NOMO-1 treated with dmso at 0.1 percent for 144 hours (cell line): Measurements from ENCODE around the gene S1PR3.

ENCODE experiments used
- DNase-seq: peaks from one replicate; lab custom pipeline; 2025; ENCODE audit not compliant: unreplicated experiment; lab: John Stamatoyannopoulos, UW

The S1PR3 gene

GRCh38 chr9:89008055-89008743 is 16.9 kb downstream of the S1PR3 start:
- DNase-seq: no peak

DNA sequence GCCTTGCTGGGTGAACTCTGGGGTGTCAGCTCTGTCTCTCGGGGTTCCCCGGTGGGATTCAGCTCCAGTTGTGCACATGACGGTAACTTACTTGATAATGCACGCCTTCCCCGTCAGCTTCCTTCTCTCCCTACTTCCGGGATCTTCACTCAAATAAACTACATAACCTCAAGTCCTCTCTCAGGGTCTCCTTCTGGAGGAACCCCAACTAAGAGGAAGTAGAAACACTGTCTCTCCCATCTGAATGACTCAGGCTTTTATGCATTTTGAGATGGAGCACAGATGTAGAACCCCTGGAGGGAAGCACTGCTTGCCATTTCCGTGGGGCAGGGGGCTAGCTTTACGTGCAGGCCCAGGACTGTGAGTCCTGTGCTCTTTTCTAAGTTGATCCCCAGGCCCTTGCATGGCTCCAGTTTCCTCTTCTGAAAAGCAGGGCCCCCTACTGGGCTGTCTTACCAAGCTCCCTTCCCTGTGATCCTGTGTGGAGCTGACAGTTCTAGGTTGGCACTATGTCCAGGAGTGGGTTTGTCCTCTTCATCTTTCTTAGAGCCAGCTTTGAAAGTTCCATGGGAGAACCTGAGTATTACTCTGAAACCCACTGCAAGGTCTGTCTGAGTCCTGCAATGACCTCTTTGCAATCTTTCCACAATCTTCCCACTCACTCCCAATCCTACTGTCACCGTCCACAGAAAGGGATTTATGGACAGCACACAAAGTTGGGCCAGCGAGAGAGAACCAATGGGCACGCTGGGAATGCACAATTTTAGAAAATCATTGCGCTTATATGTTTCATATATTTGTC is 17.7 kb downstream of the S1PR3 start:
- peak; percentile 34 for DNase-seq

DNA sequence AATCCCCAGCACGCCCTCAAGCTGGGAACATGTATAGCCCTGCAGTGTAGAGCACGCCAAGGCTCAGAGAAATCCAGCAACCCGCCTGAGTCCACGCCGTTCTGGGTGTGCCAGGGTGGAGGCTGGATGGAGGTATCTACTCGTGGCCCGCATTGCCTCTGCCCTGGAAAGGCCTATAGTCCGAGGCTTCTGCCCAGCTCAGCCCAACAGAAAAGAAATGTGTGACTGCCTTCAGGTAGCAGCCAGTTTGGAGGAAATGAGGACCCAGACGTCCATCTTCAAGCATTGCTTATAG is 18.2 kb downstream of the S1PR3 start:
- DNase-seq: no peak

DNA sequence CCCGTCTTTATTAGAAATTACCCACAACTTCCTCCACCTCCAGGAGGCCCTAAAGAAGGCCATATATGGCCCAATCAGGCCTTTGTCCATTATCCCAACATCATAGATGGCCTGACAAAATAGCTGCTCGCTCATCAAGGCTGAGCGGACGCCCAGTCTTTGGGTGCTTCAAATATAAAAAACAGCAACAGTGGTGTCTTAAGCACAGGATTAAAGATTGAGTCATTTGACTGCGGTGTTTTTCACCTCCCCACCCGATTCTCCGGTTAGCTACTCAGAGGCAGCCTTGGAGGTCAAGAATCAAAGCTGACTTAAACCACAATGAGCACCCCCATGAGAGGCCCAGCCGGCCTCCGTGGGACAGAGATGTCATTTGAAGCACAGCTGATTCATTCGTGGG is 18.8 kb downstream of the S1PR3 start:
- no peak for DNase-seq

DNA sequence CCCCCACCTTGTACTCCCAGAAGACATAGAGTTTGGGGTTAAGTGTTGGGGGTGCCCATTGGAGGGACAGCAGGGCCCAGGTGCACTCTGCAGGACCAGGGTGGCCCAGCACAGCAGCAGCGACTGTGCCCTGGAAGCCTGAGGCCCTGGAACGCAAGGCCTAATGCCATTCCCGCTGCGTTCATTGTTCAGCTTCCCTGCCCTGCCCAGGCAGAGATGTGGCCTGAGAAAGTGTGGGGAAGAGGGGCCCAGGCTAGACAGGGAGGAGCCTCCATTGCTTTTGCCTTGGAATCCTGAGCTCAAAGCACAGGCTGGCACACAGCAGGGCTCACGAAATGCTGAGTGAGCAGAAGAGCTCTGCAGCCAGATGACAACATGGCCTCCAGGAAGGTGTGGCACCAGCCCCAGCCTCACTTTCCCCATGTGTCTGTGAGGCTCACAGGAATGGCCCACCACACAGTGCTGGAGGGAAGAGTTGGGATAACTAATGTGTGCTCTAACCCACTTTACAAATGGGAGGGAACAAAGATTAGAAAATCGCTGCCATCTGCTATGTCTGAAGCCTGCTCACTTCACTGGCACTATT is 19.4 kb downstream of the S1PR3 start:
- no peak for DNase-seq

GRCh38 chr9:89011683-89012082 is 20.4 kb downstream of the S1PR3 start:
- DNase-seq: no peak

DNA sequence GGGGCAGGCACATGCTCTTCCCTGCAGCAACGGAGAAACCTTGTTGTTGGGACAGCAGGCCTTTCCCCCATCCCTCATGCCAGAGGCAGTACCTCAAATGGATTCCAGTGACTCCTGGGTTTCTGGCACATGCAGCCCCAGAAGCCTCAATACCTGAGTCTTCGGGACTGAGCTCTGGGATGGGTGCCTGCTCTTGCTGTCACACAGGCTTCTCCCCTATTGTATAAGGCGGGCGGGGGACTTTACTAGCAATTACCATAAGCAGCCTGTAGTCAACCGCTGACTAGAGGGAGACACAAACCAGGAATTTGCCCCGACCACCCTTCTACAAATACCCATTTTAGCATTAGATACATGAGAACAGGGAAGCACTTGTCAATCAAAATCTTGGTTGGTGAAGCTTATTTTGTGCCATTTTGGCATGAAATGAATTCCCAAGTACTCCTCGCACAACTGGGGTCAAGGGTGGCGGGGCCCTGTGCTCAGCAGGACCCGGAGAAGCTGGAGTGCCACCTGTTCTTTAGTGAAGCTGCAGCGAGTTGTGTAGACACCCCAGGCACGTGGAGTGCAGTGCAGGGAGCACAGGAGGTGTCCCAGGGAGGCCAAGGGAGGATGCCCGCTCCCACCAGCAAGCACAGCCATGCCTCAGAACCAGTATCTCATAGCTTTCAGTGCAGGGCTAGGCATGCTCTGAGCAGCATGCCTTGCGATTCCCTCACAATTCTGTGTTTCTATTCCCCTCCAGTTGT is 21.2 kb downstream of the S1PR3 start:
- no peak for DNase-seq

DNA sequence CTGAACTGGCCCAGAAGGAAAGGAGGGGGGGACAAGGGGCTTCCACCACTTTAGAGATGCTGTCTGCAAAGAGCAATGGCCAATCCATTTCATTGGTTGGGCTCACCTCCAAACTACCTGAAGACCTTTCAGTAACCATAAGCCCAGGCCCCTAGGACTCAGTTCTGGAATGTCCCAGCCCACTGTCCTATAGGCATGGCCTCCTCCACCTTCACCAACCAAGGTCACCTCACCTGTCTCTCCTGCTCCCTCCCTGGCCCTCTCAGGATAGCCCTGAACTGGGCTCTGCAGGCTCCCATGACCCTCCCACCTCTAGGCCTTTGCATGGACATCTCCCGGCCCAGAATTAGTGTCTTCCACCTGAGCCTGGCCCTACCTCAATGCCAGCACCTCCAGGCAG is 22.4 kb downstream of the S1PR3 start:
- DNase-seq: no peak

GRCh38 chr9:89014153-89014552 is 22.9 kb downstream of the S1PR3 start:
- no peak for DNase-seq

DNA sequence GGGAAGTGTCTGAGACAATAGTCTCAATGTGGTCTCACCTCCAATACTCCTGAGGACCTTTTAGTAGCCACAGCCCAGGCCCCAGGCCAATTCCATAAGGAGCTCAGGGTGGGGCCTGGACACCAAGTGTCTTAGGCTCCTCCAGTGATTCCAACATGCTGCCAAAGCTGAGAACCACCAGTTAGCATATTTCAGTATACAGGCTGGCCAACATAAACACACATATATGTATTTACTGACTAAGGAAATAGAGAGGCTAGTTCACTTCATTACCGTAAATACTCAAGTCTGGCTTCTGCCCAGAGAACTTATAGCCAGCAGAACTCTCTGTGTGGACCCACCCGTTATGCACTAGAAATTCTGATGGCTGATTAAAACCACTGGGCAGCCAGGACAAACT is 24.1 kb downstream of the S1PR3 start:
- no peak for DNase-seq

DNA sequence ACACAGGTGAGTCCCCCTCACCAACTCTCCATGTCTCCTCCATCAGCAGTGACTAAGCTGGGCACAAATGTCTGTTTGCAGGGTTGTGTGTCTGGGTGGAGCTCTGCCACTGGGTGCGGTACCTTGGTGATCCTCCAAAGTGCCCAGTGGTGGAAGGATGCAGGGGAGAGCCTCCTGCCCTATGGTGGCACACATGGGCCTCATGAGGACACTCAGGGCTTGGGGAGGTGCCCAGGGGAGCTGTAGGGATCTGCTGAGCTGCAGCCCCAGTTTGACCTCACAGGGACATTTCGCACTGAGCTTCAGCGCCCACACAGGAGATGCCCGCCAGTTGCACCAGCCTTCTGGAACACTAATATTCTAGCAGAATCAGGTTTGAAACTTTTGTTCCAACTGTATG is 29.5 kb downstream of the S1PR3 start:
- DNase-seq: no peak

DNA sequence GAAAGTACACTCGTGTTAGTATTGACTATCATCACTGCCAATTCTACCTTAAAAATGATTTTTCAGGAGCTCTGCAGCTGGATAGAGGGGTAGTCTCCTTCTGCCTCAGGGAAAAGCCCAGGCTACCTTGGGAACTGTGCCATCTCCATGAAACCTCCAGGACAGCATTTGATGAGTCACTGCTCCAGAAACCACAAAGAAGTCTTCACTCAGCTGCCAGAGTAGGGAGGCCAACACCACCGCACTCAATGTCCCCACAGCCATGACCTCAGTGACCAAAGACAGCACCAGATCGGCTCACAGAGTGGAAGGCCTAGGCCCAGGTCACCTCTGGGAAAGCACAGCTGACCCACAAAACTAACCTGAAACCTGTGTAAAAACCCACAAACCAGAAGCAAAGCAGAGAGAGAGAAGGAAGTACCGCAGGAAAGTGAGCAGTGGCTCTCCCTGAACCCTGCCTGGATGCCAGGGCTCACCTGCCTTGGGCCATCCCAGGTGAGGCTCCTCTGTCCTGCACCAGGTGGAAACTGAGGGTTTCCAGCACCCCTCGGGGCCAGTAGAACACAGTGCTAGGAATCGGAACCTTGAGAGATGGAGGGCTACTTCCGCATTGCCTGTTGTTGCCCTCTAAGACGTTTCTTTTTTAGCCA is 30.0 kb downstream of the S1PR3 start:
- DNase-seq: no peak

GRCh38 chr9:89022001-89022759 is 30.9 kb downstream of the S1PR3 start:
- no peak for DNase-seq

- no peak for DNase-seq
Observed at GRCh38 chr9:89022902-89023301, 31.6 kb downstream of the S1PR3 start.

- no peak for DNase-seq
Observed at GRCh38 chr9:89023740-89024139, 32.5 kb downstream of the S1PR3 start.

DNA sequence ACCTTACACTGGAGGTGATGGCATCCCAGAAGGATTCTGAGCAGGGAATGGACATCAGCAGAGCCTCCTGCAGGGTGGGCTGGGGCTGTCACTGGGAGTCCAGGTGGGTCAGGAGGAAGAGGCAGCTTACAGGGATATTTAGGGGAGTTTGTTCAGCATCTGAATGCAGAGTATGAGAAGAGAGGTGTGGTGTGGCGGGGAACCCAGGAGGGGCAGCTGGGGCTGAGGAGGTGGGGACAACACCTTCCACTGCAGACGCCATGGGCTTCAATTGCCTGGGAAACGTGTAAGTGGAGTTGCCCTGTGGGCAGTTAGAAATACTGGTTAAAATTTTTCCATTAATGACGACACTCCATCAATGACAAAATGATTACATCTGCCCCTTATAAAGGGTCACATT is 33.5 kb downstream of the S1PR3 start:
- no peak for DNase-seq

DNA sequence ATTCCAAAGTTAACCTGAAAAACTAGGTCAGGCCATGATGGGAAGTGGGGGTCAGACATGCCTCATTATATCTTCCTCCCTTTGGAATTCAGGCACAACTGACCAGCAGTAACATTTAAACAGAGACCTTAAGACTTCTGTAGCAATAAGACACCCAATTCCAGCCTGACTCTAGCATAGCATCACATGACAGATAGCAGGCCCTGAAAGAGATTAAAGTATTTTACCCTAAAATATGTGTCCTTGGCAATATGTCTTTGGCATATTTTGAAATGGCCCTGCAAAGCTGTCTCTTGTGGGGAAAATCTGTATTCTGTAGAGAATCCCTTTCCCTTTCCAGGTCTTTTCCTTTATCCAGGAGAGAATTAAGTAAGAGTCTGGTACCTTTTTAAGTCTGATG is 34.3 kb downstream of the S1PR3 start:
- DNase-seq: no peak

DNA sequence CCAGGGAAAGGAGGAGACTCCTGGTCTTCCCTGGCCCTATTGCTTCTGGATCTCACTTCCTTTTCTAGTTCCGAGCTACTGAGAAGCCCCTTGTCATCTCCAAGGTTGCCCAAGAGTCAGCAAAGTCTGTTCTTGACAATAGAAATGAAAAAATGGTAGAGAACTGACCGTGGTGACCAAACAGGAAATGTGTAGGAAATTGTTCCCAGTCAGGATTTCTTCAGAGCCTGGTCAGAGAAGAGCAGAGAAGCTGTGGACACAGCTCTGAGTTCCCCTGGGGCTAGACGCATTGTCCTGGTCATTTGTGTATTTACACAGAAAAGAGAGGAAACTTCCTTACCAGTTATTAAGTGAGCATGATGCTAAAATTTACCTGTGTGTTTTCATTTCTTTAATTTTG is 35.6 kb downstream of the S1PR3 start:
- DNase-seq: no peak

GRCh38 chr9:89029788-89030187 is 38.5 kb downstream of the S1PR3 start:
- DNase-seq: no peak

GRCh38 chr9:89032173-89032572 is 40.9 kb downstream of the S1PR3 start:
- no peak for DNase-seq

GRCh38 chr9:89032661-89033060 is 41.4 kb downstream of the S1PR3 start:
- DNase-seq: no peak
